ENCODE results near the gene OPA1. TPM values are rescaled to one million over a fixed set of nuclear protein-coding genes. Genes with fewer than 3 reads are reported as not detected.

OPA1 gene
- total RNA-seq, 1 experiment from 2014 or later = 62.5 TPM

- TF ChIP-seq CTCF (IDR thresholded peaks at IDR 0.05; ENCODE audit: unreplicated experiment) = no peak
- BruUV-seq (replicated peaks) = no TSS peak
- Mint-ChIP-seq H3K9me3 (ENCODE audit: unreplicated experiment) (no peaks in the 10 kb centered on the region), H3K27ac (ENCODE audit: low read depth, unreplicated experiment) (no peak overlapping the region), H3K36me3 (ENCODE audit: insufficient read depth, unreplicated experiment) (peaks cover 38% of the 10 kb centered on the region), H3K4me1 (ENCODE audit: insufficient read depth, unreplicated experiment) (no peaks in the 10 kb centered on the region), H3K4me3 (ENCODE audit: unreplicated experiment) (no peak overlapping the region), H3K27me3 (ENCODE audit: insufficient read depth, unreplicated experiment) (no peaks in the 10 kb centered on the region)
- intact Hi-C loops (cut with micrococcal nuclease) = no loop called here
- DNase-seq (ENCODE audit: unreplicated experiment) = no peak
- POLR2A ChIA-PET = interaction anchor here (1.1 to 1.8 kb wide), 2 partner anchors 9 to 10 kb away, joined by 3 to 5 read pairs; no protein-coding TSS in a partner anchor
- CTCF ChIA-PET = interaction anchor here (0.7 to 1.3 kb wide), 6 partner anchors 13 to 1435 kb away, joined by 3 to 4 read pairs (median 3); no protein-coding TSS in a partner anchor
Measured at GRCh38 chr3:193640728-193641439, 47.9 kb downstream of the OPA1 start.

GRCh38 chr3:193641440-193641775, 48.4 kb downstream of the OPA1 start:
- Mint-ChIP-seq H3K9me3 (ENCODE audit: unreplicated experiment) (no peaks in the 10 kb centered on the region), H3K27ac (ENCODE audit: low read depth, unreplicated experiment) (no peak overlapping the region), H3K4me1 (ENCODE audit: insufficient read depth, unreplicated experiment) (no peaks in the 10 kb centered on the region), H3K27me3 (ENCODE audit: insufficient read depth, unreplicated experiment) (no peaks in the 10 kb centered on the region), H3K36me3 (ENCODE audit: insufficient read depth, unreplicated experiment) (peaks cover 41% of the 10 kb centered on the region), H3K4me3 (ENCODE audit: unreplicated experiment) (no peak overlapping the region)
- intact Hi-C loops (cut with micrococcal nuclease) = no loop called here
- BruUV-seq (replicated peaks) = no TSS peak
- no peak for DNase-seq (ENCODE audit: unreplicated experiment)
- ChIA-PET POLR2A (interaction anchor here (1.1 to 1.8 kb wide), 2 partner anchors 9 to 10 kb away, joined by 3 to 5 read pairs; no protein-coding TSS in a partner anchor), CTCF (interaction anchor here (0.6 to 1.3 kb wide), 7 partner anchors 13 to 1436 kb away, joined by 3 to 4 read pairs (median 3); no protein-coding TSS in a partner anchor)
- TF ChIP-seq CTCF (IDR thresholded peaks at IDR 0.05; ENCODE audit: unreplicated experiment) = no peak

- DNase-seq (ENCODE audit: unreplicated experiment) = no peak
- no TSS peak for BruUV-seq (replicated peaks)
- H3K4me3 Mint-ChIP-seq (ENCODE audit: unreplicated experiment) = no peak overlapping the region
- H3K36me3 Mint-ChIP-seq (ENCODE audit: insufficient read depth, unreplicated experiment) = peaks cover 78% of the 10 kb centered on the region
- intact Hi-C loops (cut with micrococcal nuclease) = no loop called here
- no peaks in the 10 kb centered on the region for H3K9me3 Mint-ChIP-seq (ENCODE audit: unreplicated experiment)
- ChIA-PET CTCF (interaction anchor here (0.5 to 1.2 kb wide), 3 partner anchors 670 to 1079 kb away, joined by 3 to 4 read pairs (median 4); no protein-coding TSS in a partner anchor), POLR2A (interaction anchor here (1.2 to 2.6 kb wide), 3 partner anchors 10 to 17 kb away, joined by 3 to 9 read pairs (median 6); no protein-coding TSS in a partner anchor)
- H3K27ac Mint-ChIP-seq (ENCODE audit: low read depth, unreplicated experiment) = no peak overlapping the region
- no peaks in the 10 kb centered on the region for H3K4me1 Mint-ChIP-seq (ENCODE audit: insufficient read depth, unreplicated experiment)
- no peak for TF ChIP-seq CTCF (IDR thresholded peaks at IDR 0.05; ENCODE audit: unreplicated experiment)
- H3K27me3 Mint-ChIP-seq (ENCODE audit: insufficient read depth, unreplicated experiment) = no peaks in the 10 kb centered on the region
Measured at GRCh38 chr3:193645806-193646205, 52.8 kb downstream of the OPA1 start.

GRCh38 chr3:193648542-193649076, 55.6 kb downstream of the OPA1 start:
- no peak overlapping the region for H3K27ac Mint-ChIP-seq (ENCODE audit: low read depth, unreplicated experiment)
- intact Hi-C loops (cut with micrococcal nuclease) = no loop called here
- no peak for DNase-seq (ENCODE audit: unreplicated experiment)
- no peaks in the 10 kb centered on the region for H3K4me1 Mint-ChIP-seq (ENCODE audit: insufficient read depth, unreplicated experiment)
- H3K9me3 Mint-ChIP-seq (ENCODE audit: unreplicated experiment) = no peaks in the 10 kb centered on the region
- CTCF ChIA-PET = interaction anchor here (0.6 to 1.0 kb wide), 3 partner anchors 110 to 757 kb away, joined by 3 read pairs; no protein-coding TSS in a partner anchor
- H3K27me3 Mint-ChIP-seq (ENCODE audit: insufficient read depth, unreplicated experiment) = no peaks in the 10 kb centered on the region
- BruUV-seq (replicated peaks) = no TSS peak
- H3K36me3 Mint-ChIP-seq (ENCODE audit: insufficient read depth, unreplicated experiment) = peaks cover 89% of the 10 kb centered on the region
- TF ChIP-seq CTCF (IDR thresholded peaks at IDR 0.05; ENCODE audit: unreplicated experiment) = no peak
- POLR2A ChIA-PET = interaction anchor here (0.6 kb wide), 1 partner anchor 58 kb away, joined by 3 read pairs; no protein-coding TSS in a partner anchor
- H3K4me3 Mint-ChIP-seq (ENCODE audit: unreplicated experiment) = no peak overlapping the region

Measured in MCF 10A (cell line).